HG03039 (cell line): ENCODE measurements around the gene USH1C.

Experiments
- ATAC-seq: cut with Tn5 transposase; IDR thresholded peaks from one replicate; pipeline ENCODE4 v1.9.1; 2021; ENCODE audit warnings: mild to moderate bottlenecking, moderate library complexity; ENCODE audit not compliant: unreplicated experiment

USH1C gene

GRCh38 chr11:17544181-17544622 is at the start of gene USH1C:
USH1C (minus strand) TSS chr11:17544416; CDS start chr11:17544307, 109 bp downstream.
- no peak for ATAC-seq

- no peak for ATAC-seq
Observed at GRCh38 chr11:17593466-17594245, 49.4 kb upstream of the USH1C start.

- no peak for ATAC-seq
Observed at GRCh38 chr11:17591293-17591692, 47.1 kb upstream of the USH1C start.

- ATAC-seq, result no peak
Observed at GRCh38 chr11:17590463-17590862, 46.2 kb upstream of the USH1C start.

GRCh38 chr11:17588721-17589120 is 44.5 kb upstream of the USH1C start:
- no peak for ATAC-seq

- ATAC-seq, result no peak
Observed at GRCh38 chr11:17588166-17588565, 44.0 kb upstream of the USH1C start.

GRCh38 chr11:17585911-17586695 is 41.9 kb upstream of the USH1C start:
- no peak for ATAC-seq

GRCh38 chr11:17581732-17582053 is 37.5 kb upstream of the USH1C start:
- no peak for ATAC-seq

- no peak for ATAC-seq
Observed at GRCh38 chr11:17581036-17581731, 37.0 kb upstream of the USH1C start.

- ATAC-seq, result no peak
Observed at GRCh38 chr11:17580271-17580670, 36.1 kb upstream of the USH1C start.

- ATAC-seq, result no peak
Observed at GRCh38 chr11:17579451-17579850, 35.2 kb upstream of the USH1C start.

- ATAC-seq, result no peak
Observed at GRCh38 chr11:17578958-17579357, 34.7 kb upstream of the USH1C start.

- no peak for ATAC-seq
Observed at GRCh38 chr11:17578296-17578695, 34.1 kb upstream of the USH1C start.

- no peak for ATAC-seq
Observed at GRCh38 chr11:17575431-17576425, 31.5 kb upstream of the USH1C start.

- no peak for ATAC-seq
Observed at GRCh38 chr11:17574141-17575091, 30.2 kb upstream of the USH1C start.

- ATAC-seq, result no peak
Observed at GRCh38 chr11:17573526-17573925, 29.3 kb upstream of the USH1C start.

GRCh38 chr11:17572791-17573460 is 28.7 kb upstream of the USH1C start:
- no peak for ATAC-seq

GRCh38 chr11:17572359-17572690 is 28.1 kb upstream of the USH1C start:
- ATAC-seq, result no peak
